ENCODE results near the gene DCLK1. TPM values are rescaled to one million over a fixed set of nuclear protein-coding genes. Genes with fewer than 3 reads are reported as not detected.

Gene DCLK1
- total and polyA plus RNA-seq, 4 experiments from 2014 or later, result not detected

GRCh38 chr13:35851356-35851755 lies 279.8 kb downstream of the DCLK1 start:
- H3K4me3 ChIP-seq (ENCODE audit: low read length in 2 of 2), result no peak overlapping the region
- Mint-ChIP-seq H3K4me3 (no peak overlapping the region), H3K27ac (no peak overlapping the region), H3K36me3 (no peaks in the 10 kb centered on the region), H3K4me1 (no peaks in the 10 kb centered on the region), H3K27me3 (peaks cover 3 to 9% of the 10 kb centered on the region in 2 donors), H3K9me3 (peaks cover 0 to 3% (median 0%) of the 10 kb centered on the region in 8 donors)
- no peaks in the 10 kb centered on the region for H3K4me1 ChIP-seq (ENCODE audit: insufficient read depth, low read length)
- no peak overlapping the region for H3K27ac ChIP-seq (ENCODE audit: low read depth, low read length)
- POLR2A ChIA-PET (ENCODE audit: partially characterized antibody), result no interaction called here
- DNase-seq, result no peak
- no peaks in the 10 kb centered on the region for H3K36me3 ChIP-seq (ENCODE audit: insufficient read depth, low read length)
- no peaks in the 10 kb centered on the region for H3K9me3 ChIP-seq (ENCODE audit: control insufficient read depth in 1 of 2, low read length in 2 of 2)
- intact Hi-C loops (cut with micrococcal nuclease), result no loop called here
- CTCF ChIA-PET (ENCODE audit: partially characterized antibody), result no interaction called here
- H3K27me3 ChIP-seq (ENCODE audit: insufficient read depth, low read length), result no peaks in the 10 kb centered on the region

GRCh38 chr13:35850569-35850968 lies 280.6 kb downstream of the DCLK1 start:
- H3K4me1 Mint-ChIP-seq, result no peaks in the 10 kb centered on the region
- Histone ChIP-seq H3K36me3 (ENCODE audit: insufficient read depth, low read length) (no peaks in the 10 kb centered on the region), H3K4me1 (ENCODE audit: insufficient read depth, low read length) (no peaks in the 10 kb centered on the region), H3K27me3 (ENCODE audit: insufficient read depth, low read length) (no peaks in the 10 kb centered on the region), H3K27ac (ENCODE audit: low read depth, low read length) (no peak overlapping the region), H3K9me3 (ENCODE audit: control insufficient read depth in 1 of 2, low read length in 2 of 2) (no peaks in the 10 kb centered on the region), H3K4me3 (ENCODE audit: low read length in 2 of 2) (no peak overlapping the region)
- intact Hi-C loops (cut with micrococcal nuclease), result no loop called here
- no peak for DNase-seq
- ChIA-PET POLR2A (ENCODE audit: partially characterized antibody) (no interaction called here), CTCF (ENCODE audit: partially characterized antibody) (no interaction called here)
- no peak overlapping the region for H3K4me3 Mint-ChIP-seq
- no peaks in the 10 kb centered on the region for H3K36me3 Mint-ChIP-seq
- H3K27me3 Mint-ChIP-seq, result peaks cover 3 to 6% of the 10 kb centered on the region in 2 donors
- H3K9me3 Mint-ChIP-seq, result peaks cover 0 to 3% (median 0%) of the 10 kb centered on the region in 8 donors
- no peak overlapping the region for H3K27ac Mint-ChIP-seq

- no peaks in the 10 kb centered on the region for H3K36me3 Mint-ChIP-seq
- no peak overlapping the region for H3K4me3 Mint-ChIP-seq
- H3K27me3 Mint-ChIP-seq, result no peaks in the 10 kb centered on the region
- Histone ChIP-seq H3K27me3 (ENCODE audit: insufficient read depth, low read length) (no peaks in the 10 kb centered on the region), H3K9me3 (ENCODE audit: control insufficient read depth in 1 of 2, low read length in 2 of 2) (no peaks in the 10 kb centered on the region), H3K4me1 (ENCODE audit: insufficient read depth, low read length) (no peaks in the 10 kb centered on the region), H3K4me3 (ENCODE audit: low read length in 2 of 2) (no peak overlapping the region), H3K27ac (ENCODE audit: low read depth, low read length) (no peak overlapping the region), H3K36me3 (ENCODE audit: insufficient read depth, low read length) (no peaks in the 10 kb centered on the region)
- intact Hi-C loops (cut with micrococcal nuclease), result no loop called here
- no peak overlapping the region for H3K27ac Mint-ChIP-seq
- no peak for DNase-seq
- peaks cover 0 to 3% (median 0%) of the 10 kb centered on the region in 8 donors for H3K9me3 Mint-ChIP-seq
- POLR2A ChIA-PET (ENCODE audit: partially characterized antibody), result no interaction called here
- H3K4me1 Mint-ChIP-seq, result no peaks in the 10 kb centered on the region
- CTCF ChIA-PET (ENCODE audit: partially characterized antibody), result no interaction called here
These were observed 281.9 kb downstream of the DCLK1 start for GRCh38 chr13:35849256-35849644.

GRCh38 chr13:35848336-35849255 lies 282.6 kb downstream of the DCLK1 start:
- Mint-ChIP-seq H3K27ac (no peak overlapping the region), H3K4me3 (no peak overlapping the region), H3K4me1 (no peaks in the 10 kb centered on the region), H3K36me3 (no peaks in the 10 kb centered on the region), H3K27me3 (no peaks in the 10 kb centered on the region), H3K9me3 (peaks cover 0 to 3% (median 0%) of the 10 kb centered on the region in 8 donors)
- H3K36me3 ChIP-seq (ENCODE audit: insufficient read depth, low read length), result no peaks in the 10 kb centered on the region
- H3K9me3 ChIP-seq (ENCODE audit: control insufficient read depth in 1 of 2, low read length in 2 of 2), result no peaks in the 10 kb centered on the region
- ChIA-PET CTCF (ENCODE audit: partially characterized antibody) (no interaction called here), POLR2A (ENCODE audit: partially characterized antibody) (no interaction called here)
- H3K4me3 ChIP-seq (ENCODE audit: low read length in 2 of 2), result no peak overlapping the region
- DNase-seq, result no peak
- no peaks in the 10 kb centered on the region for H3K4me1 ChIP-seq (ENCODE audit: insufficient read depth, low read length)
- intact Hi-C loops (cut with micrococcal nuclease), result no loop called here
- H3K27me3 ChIP-seq (ENCODE audit: insufficient read depth, low read length), result no peaks in the 10 kb centered on the region
- no peak overlapping the region for H3K27ac ChIP-seq (ENCODE audit: low read depth, low read length)

GRCh38 chr13:35843272-35843671 lies 287.9 kb downstream of the DCLK1 start:
- H3K4me3 ChIP-seq (ENCODE audit: low read length in 2 of 2), result no peak overlapping the region
- Mint-ChIP-seq H3K9me3 (peaks cover 0 to 3% (median 0%) of the 10 kb centered on the region in 8 donors), H3K36me3 (no peaks in the 10 kb centered on the region), H3K4me1 (no peaks in the 10 kb centered on the region), H3K4me3 (no peak overlapping the region), H3K27ac (no peak overlapping the region), H3K27me3 (no peaks in the 10 kb centered on the region)
- ChIA-PET CTCF (ENCODE audit: partially characterized antibody) (no interaction called here), POLR2A (ENCODE audit: partially characterized antibody) (no interaction called here)
- no peak for DNase-seq
- H3K36me3 ChIP-seq (ENCODE audit: insufficient read depth, low read length), result no peaks in the 10 kb centered on the region
- H3K27me3 ChIP-seq (ENCODE audit: insufficient read depth, low read length), result no peaks in the 10 kb centered on the region
- no peaks in the 10 kb centered on the region for H3K4me1 ChIP-seq (ENCODE audit: insufficient read depth, low read length)
- H3K27ac ChIP-seq (ENCODE audit: low read depth, low read length), result no peak overlapping the region
- intact Hi-C loops (cut with micrococcal nuclease), result no loop called here
- H3K9me3 ChIP-seq (ENCODE audit: control insufficient read depth in 1 of 2, low read length in 2 of 2), result no peaks in the 10 kb centered on the region

- Histone ChIP-seq H3K36me3 (ENCODE audit: insufficient read depth, low read length) (no peaks in the 10 kb centered on the region), H3K4me3 (ENCODE audit: low read length in 2 of 2) (no peak overlapping the region), H3K4me1 (ENCODE audit: insufficient read depth, low read length) (no peaks in the 10 kb centered on the region), H3K27ac (ENCODE audit: low read depth, low read length) (no peak overlapping the region), H3K9me3 (ENCODE audit: control insufficient read depth in 1 of 2, low read length in 2 of 2) (no peaks in the 10 kb centered on the region), H3K27me3 (ENCODE audit: insufficient read depth, low read length) (no peaks in the 10 kb centered on the region)
- Mint-ChIP-seq H3K9me3 (peaks cover 0 to 3% (median 0%) of the 10 kb centered on the region in 8 donors), H3K27me3 (no peaks in the 10 kb centered on the region), H3K4me3 (no peak overlapping the region), H3K27ac (no peak overlapping the region), H3K36me3 (no peaks in the 10 kb centered on the region), H3K4me1 (no peaks in the 10 kb centered on the region)
- POLR2A ChIA-PET (ENCODE audit: partially characterized antibody), result no interaction called here
- CTCF ChIA-PET (ENCODE audit: partially characterized antibody), result no interaction called here
- intact Hi-C loops (cut with micrococcal nuclease), result no loop called here
- no peak for DNase-seq
These were observed 290.1 kb downstream of the DCLK1 start for GRCh38 chr13:35841060-35841521.

- intact Hi-C loops (cut with micrococcal nuclease), result no loop called here
- H3K27me3 ChIP-seq (ENCODE audit: insufficient read depth, low read length), result no peaks in the 10 kb centered on the region
- H3K36me3 ChIP-seq (ENCODE audit: insufficient read depth, low read length), result no peaks in the 10 kb centered on the region
These were observed 291.4 kb downstream of the DCLK1 start for GRCh38 chr13:35839806-35840205.

More at GRCh38 chr13:35839806-35840205, 291.4 kb downstream of the DCLK1 start:
- H3K4me3 ChIP-seq (ENCODE audit: low read length in 2 of 2), result no peak overlapping the region
- peaks cover 0 to 3% (median 0%) of the 10 kb centered on the region in 8 donors for H3K9me3 Mint-ChIP-seq
- no peaks in the 10 kb centered on the region for H3K27me3 Mint-ChIP-seq
- ChIA-PET POLR2A (ENCODE audit: partially characterized antibody) (no interaction called here), CTCF (ENCODE audit: partially characterized antibody) (interaction anchor here (0.6 kb wide), 1 partner anchor 44 kb away, joined by 3 read pairs; no protein-coding TSS in a partner anchor)
- DNase-seq, result no peak
- H3K4me3 Mint-ChIP-seq, result no peak overlapping the region
- H3K36me3 Mint-ChIP-seq, result no peaks in the 10 kb centered on the region
- no peaks in the 10 kb centered on the region for H3K9me3 ChIP-seq (ENCODE audit: control insufficient read depth in 1 of 2, low read length in 2 of 2)
- H3K27ac ChIP-seq (ENCODE audit: low read depth, low read length), result no peak overlapping the region
- no peak overlapping the region for H3K27ac Mint-ChIP-seq
- no peaks in the 10 kb centered on the region for H3K4me1 ChIP-seq (ENCODE audit: insufficient read depth, low read length)
- no peaks in the 10 kb centered on the region for H3K4me1 Mint-ChIP-seq
